ENCODE results near the gene VPS16.
"Not testable (repeated sequence)": the region's sequence is repeated elsewhere in the genome, so short reads cannot be mapped to it uniquely, and the experiment has no call there.

Gene VPS16

GRCh38 chr20:2806351-2806701 is 34.2 kb upstream of the VPS16 start:
- DNase-seq (ENCODE audit: low read depth in 2 of 3, low spot score in 1 of 3) = no peak

GRCh38 chr20:2807019-2807418 is 33.5 kb upstream of the VPS16 start:
- DNase-seq (ENCODE audit: low read depth in 2 of 3, low spot score in 1 of 3) = no peak

- not testable (repeated sequence) for DNase-seq (ENCODE audit: low read depth in 2 of 3, low spot score in 1 of 3)
Observed at GRCh38 chr20:2807929-2808328, 32.6 kb upstream of the VPS16 start.

GRCh38 chr20:2809690-2810089 is 30.9 kb upstream of the VPS16 start:
- no peak for DNase-seq (ENCODE audit: low read depth in 2 of 3, low spot score in 1 of 3)

- DNase-seq (ENCODE audit: low read depth in 2 of 3, low spot score in 1 of 3) = no peak
Observed at GRCh38 chr20:2812189-2812588, 28.4 kb upstream of the VPS16 start.

- DNase-seq (ENCODE audit: low read depth in 2 of 3, low spot score in 1 of 3) = no peak
Observed at GRCh38 chr20:2814076-2814475, 26.5 kb upstream of the VPS16 start.

GRCh38 chr20:2814587-2815051 is 25.9 kb upstream of the VPS16 start, which contains the start of gene C20orf141:
C20orf141 (plus strand) TSS chr20:2814987; CDS start chr20:2815185, 198 bp downstream.
- no peak for DNase-seq (ENCODE audit: low read depth in 2 of 3, low spot score in 1 of 3)

- DNase-seq (ENCODE audit: low read depth in 2 of 3, low spot score in 1 of 3) = no peak
Observed at GRCh38 chr20:2815242-2815900, 25.2 kb upstream of the VPS16 start.

GRCh38 chr20:2816030-2816582 is 24.4 kb upstream of the VPS16 start, which contains the start of gene TMEM239:
TMEM239 (plus strand) TSS chr20:2816364; CDS start chr20:2816555, 191 bp downstream.
- DNase-seq (ENCODE audit: low read depth in 2 of 3, low spot score in 1 of 3) = no peak

- no peak for DNase-seq (ENCODE audit: low read depth in 2 of 3, low spot score in 1 of 3)
Observed at GRCh38 chr20:2816583-2817340, 23.8 kb upstream of the VPS16 start.

DNA sequence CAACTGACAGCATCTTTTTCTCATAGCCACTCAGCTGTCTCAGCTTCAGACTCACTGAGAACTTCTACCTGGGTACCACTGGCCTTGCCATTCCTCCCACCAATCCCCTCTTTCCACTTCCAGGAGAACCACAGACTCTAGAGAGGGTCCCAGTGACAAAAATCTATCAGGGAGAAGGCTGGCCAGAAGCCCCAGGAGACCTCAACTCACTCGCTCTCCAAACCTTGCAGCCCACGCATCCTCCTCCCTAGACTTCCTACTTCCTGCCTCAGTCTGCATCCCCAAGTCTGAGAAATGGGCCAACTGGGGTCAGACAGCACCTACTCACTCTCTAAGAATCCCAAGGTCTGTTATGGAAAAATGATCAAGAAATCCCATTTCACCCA is 23.2 kb upstream of the VPS16 start:
- DNase-seq (ENCODE audit: low read depth in 2 of 3, low spot score in 1 of 3) = no peak

- no peak for DNase-seq (ENCODE audit: low read depth in 2 of 3, low spot score in 1 of 3)
Observed at GRCh38 chr20:2817891-2818595, 22.5 kb upstream of the VPS16 start.

GRCh38 chr20:2820084-2820895 is 20.3 kb upstream of the VPS16 start:
- no peak for DNase-seq (ENCODE audit: low read depth in 2 of 3, low spot score in 1 of 3)

GRCh38 chr20:2820896-2821869 is 19.4 kb upstream of the VPS16 start:
- no peak for DNase-seq (ENCODE audit: low read depth in 2 of 3, low spot score in 1 of 3)

GRCh38 chr20:2822073-2822472 is 18.5 kb upstream of the VPS16 start:
- peak in 1 of 3 donors; percentile 17 for DNase-seq (ENCODE audit: low read depth in 2 of 3, low spot score in 1 of 3)

DNA sequence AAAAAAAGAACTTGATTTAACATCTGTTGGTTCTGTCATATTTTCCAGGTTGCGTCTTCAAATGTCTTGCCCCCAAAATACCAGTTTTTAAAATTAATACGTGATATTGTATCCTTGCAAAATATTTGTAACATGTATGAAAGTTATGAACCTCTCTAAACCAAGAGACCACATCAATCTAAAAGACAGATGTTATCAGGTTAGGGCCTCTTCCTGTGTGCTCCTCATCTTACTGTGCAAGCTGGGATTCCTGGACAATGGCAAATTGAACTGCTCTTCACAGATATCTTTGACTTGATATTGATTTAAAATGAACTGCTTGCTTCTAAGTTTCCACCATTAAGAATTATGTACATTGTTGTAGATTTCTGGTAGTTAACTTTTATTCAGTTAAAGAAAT is 14.8 kb upstream of the VPS16 start:
- DNase-seq (ENCODE audit: low read depth in 2 of 3, low spot score in 1 of 3) = no peak

DNA sequence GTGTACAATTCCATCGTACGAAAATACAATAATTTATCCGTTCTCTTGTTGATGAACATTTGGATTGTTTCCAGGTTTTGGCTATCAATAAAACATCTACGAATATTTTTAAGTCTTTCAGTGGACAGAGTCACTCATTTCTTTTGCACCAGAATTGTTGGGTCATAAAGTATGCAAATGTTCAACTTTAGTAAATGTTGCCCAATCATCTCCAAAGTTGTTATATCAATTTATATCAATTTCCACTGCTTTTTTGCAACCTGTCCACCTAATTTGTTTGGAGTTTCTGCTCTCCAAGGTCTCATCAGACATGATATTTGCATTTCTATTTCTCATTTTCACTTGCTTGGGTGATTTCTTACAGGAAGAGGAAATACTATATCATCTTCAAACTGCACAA is 13.9 kb upstream of the VPS16 start:
- DNase-seq (ENCODE audit: low read depth in 2 of 3, low spot score in 1 of 3) = no peak

DNA sequence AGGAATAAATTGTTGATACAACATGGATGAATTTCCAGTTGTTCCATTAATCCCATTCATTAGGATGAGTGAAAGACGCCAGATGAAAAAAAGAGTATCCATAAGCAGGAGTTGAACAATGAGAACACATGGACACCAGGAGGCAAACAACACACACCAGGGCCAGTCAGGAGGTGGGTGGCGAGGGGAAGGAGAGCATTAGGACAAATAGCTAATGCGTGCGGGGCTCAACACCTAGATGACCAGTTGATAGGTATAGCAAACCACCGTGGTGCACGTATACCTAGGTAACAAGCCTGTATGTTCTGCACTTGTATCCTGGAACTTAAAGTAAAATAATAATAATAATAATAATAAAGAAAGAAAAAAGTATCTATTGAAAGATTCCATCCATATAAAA is 11.2 kb upstream of the VPS16 start:
- no peak for DNase-seq (ENCODE audit: low read depth in 2 of 3, low spot score in 1 of 3)

GRCh38 chr20:2831206-2831605 is 9.3 kb upstream of the VPS16 start:
- DNase-seq (ENCODE audit: low read depth in 2 of 3, low spot score in 1 of 3) = not testable (repeated sequence)

DNA sequence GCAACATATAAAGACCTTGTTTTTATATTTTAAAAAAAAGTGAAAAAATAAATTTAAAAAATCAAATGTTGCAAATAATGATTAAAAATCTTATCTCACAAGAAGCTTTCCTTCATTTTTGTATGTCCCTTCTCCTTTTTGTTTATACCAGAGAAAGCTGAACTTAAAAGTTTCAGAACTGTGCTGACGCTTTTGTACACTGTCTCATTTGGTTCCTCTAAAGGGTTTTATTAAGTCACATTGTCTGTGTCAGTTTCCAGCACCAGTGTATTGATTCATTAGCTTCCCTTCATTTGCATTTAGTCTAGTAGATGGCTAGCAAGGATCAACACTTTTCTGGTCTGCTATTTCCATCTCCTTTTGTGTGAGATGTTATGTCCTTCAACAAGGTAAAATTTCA is 6.8 kb upstream of the VPS16 start:
- no peak for DNase-seq (ENCODE audit: low read depth in 2 of 3, low spot score in 1 of 3)
